CD4-positive, alpha-beta T cell treated with Interleukin-2 at 100 ng/mL for 4 hours (primary cell): ENCODE data around the gene TCF19.
A peak's percentile ranks its signal among the peaks of the same experiment; 100 is the strongest.

Source experiments
- DNase-seq: peaks from one replicate; pipeline ENCODE4 v3.0.0-alpha.2; 2020; ENCODE audit warnings: low spot score

The TCF19 gene, protein sequence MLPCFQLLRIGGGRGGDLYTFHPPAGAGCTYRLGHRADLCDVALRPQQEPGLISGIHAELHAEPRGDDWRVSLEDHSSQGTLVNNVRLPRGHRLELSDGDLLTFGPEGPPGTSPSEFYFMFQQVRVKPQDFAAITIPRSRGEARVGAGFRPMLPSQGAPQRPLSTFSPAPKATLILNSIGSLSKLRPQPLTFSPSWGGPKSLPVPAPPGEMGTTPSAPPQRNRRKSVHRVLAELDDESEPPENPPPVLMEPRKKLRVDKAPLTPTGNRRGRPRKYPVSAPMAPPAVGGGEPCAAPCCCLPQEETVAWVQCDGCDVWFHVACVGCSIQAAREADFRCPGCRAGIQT

DNA sequence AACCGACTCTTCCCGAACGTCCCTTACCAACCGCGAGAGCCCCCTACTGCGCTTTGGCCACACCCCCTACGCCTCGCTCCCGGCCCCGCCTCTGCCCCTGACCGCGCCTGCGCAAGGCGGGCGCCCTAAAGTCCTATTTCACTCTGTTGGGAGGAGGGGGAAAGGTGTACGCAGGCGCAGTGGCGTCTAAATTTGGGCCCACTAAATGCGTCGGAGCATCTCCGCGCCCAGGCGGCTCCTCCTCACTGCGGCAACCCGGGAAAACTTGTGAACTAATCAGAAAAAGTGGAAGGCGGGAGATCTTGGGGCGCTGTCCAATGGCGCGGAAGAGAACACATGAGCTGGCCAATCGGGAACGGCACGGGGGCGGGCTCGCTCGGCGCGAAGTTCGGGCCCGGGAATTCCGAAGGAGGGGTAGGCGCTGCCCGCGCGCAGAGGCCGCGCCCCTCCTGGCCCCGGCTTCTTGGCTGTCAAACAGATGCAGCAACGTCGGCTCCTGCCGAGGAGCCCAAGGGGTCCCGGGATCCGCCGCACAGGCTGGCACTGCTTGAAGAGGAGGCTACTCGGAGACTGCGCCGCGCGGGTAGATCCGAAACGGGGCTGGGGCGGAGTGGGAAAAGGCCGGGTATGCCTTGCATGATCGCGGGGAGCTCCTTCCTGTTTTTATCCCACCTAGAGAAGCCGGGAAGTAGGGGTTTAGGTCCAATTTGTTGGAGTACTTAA is at the start of gene TCF19:
Gene TCF19, plus strand, starts transcription at position 450 of the 723 bp plus-strand sequence. CDS start 881 bp downstream, outside the sequence.
- DNase-seq: peak; percentile 99

DNA sequence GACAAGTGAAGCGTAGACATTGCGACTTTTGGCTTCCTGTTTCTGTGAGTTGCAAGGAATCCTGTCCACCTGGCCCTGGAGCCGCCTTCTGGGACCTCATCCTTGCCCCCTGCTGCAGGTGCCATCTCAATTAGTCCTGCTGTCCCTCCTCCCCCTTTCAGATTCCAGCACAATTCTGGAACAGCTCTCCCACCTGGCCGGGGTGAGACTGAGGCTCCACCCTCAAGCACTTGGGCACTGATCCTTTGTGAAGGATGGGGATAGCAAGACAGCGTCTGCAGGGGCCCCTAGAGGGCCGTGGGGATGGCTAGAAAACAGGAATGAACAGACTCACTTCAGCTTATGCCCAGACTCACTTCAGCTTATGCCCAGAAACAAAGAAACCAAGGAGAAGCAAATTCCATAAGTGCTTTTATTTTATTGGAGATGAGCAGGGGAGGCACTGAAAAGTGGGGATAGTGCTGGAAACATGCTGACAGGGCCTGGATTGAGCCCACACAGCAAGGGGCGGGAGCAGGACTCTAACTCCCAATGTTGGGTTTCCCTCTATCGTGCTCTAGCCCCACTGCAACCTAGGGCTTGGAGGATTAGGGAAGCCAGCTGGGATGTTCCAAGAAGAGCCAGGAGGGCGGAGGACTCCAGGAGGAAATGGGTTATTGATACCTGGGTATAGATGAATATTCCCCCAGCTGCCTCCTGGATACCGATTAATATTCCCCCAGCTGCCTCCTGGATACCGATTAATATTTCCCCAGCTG is 47.4 kb upstream of the TCF19 start:
- no peak for DNase-seq

DNA sequence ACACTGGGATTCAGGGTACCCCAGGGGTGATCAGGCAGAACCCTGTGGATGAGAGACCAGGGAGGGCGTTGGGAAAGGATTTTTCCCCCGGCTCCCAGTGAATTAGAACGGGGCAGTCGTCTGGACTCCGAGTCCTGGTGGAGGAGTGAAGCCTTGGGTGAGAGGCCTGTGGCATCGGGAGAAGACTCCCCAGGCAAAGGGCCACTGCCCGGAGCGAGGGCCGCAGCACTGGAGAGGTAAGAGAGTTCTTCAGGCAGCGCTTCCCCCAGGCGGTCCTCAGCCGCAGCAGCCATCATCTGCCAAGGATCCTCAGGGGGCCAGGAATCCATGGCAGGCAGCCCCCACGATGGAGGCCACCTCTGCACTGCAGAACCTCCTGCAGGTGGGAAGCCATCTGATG is 46.7 kb upstream of the TCF19 start:
- no peak for DNase-seq

DNA sequence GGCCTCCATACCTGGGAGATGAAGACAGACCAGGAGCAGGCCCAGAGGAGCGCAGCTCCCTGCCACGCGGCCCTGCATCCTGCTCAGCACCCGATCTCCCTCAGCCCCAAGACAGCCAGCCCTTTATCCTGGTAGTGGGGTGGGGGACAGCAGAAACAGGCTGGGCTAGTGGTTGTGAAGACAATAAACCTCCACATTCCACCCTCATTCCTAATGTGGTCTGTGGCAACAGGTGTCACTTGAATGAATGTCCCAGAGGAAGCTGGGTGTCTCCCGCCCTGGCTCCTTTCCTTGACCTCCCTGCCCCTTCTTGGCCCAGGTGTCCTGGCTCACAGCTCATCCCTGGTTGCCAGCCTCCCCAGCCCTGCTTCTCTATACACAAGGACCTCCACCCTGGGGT is 45.9 kb upstream of the TCF19 start, which contains the start of gene C6orf15:
Gene C6orf15, minus strand, starts transcription at position 98 of the 400 bp plus-strand sequence. Its CDS starts 20 bp downstream, at position 78.
- no peak for DNase-seq

DNA sequence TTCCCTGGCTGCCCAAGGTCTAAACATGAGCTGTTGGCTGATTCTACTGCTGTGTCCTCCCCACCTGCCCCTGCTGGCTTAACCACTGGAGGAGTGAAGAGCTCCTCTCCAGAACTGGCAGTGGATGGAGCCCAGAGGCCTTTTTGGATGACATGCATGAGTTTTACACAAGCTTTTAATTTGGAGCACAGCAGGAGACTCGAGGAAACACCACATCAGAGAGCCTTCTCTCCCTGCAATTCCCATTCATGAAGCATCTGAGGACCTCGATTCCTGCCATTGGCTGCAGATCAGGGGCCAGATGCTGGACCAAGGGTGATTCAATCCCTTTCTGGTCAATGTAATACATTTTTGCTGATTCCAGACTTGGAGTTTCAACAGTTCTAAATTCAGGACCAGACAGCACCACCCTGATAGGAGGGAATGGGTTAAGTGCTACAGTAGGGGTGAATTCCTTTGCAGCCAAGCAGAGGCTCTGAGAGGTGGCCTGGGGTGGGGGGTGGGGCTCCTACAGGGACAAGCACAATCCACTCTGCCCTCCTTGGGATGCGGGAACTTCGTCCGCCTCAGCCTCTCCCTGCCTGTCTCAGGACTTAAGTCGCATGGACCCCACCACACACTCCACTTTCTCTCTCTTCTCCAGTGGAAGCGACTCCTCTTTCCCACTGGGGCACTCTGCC is 44.4 kb upstream of the TCF19 start:
- no peak for DNase-seq

DNA sequence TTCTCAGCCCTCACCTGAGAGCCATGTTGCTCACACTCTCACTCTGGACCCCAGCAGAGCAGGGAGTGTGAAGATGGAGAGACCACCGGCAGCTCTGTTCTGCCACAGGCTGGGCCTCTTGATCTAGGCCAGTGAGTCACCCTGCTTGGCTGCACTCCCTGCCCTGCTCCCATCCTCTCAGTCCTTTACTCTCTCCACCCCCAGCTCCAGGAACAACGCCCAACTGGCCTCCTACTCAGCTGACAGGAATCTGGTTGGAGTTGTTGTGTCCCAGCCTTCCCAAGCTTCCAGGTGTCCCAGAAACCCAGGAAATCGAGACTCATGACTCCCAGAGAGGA is 43.9 kb upstream of the TCF19 start, which contains the start of gene PSORS1C1:
Gene PSORS1C1, plus strand, starts transcription at position 260 of the 338 bp plus-strand sequence. CDS start 14,833 bp downstream, outside the sequence.
- no peak for DNase-seq

DNA sequence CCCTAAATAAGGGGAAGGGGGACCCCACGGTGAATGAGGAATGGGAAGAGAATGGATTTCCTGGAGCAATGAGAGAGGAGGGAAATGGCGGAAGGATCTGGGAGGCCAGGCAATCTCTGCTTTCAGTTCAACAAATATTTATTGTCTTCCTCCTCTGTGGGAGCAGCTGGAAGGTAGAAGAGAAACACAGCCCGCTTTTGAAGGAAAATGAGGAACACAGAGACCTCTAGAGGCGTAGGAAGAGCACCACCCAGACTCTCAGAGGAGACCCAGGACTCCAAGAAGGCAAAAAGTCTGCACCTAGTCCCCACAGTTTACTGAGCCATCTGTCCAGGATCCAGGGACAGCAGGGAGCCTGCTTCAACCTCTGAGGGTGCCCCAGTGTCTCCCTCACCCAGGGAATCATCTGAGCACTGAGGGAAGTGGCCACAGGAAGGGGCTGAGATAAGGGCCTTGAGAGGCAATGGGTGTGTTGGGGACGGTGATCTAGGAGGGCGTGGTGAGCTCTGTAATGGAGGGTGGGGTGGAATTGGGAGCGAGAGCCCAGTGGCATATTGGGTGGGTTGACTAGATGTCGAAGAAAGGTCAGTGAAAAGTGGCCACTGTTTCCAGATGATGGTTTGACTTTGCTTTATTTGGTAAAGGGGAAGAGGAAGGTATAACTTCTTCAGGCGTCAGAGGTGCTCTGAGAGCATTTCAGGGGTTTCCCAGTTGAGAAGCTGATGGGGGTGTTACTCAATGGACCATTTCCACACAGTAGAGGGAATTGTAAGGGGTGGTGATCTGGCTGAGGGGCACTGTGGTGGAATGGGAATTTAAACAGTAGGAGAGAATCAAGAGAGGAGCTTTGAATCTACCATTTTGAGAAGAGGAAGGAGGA is 43.2 kb upstream of the TCF19 start:
- DNase-seq: no peak

DNA sequence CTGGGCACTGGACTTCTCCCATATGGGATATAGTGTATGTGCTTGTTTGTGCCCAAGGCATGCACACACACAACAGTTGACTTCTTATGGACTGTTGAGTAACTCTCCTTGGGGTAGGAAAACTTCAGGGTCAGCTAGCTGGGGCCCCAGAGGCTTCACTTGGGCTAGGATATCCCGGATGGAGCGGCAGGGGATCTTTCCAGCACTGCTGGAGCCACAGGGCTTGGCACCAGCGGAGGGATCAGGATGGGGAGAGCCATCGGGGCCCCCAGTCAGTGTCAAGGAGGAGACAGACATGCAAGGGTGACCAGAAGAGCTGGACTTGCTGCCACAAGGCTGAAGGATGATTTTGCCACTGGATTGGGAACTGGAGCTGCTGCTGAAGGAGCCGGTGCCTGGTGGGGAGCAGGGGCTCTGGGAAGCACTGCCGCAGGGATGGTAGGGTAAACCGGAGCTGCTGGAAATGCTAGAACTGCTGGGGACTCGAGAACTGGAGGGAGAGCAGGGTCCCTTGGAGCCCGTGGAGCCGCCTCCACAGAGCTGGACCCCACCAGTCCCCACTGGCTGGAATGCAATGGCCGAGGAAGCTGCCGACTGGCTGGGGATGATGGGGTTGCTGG is 42.3 kb upstream of the TCF19 start:
- DNase-seq: no peak

DNA sequence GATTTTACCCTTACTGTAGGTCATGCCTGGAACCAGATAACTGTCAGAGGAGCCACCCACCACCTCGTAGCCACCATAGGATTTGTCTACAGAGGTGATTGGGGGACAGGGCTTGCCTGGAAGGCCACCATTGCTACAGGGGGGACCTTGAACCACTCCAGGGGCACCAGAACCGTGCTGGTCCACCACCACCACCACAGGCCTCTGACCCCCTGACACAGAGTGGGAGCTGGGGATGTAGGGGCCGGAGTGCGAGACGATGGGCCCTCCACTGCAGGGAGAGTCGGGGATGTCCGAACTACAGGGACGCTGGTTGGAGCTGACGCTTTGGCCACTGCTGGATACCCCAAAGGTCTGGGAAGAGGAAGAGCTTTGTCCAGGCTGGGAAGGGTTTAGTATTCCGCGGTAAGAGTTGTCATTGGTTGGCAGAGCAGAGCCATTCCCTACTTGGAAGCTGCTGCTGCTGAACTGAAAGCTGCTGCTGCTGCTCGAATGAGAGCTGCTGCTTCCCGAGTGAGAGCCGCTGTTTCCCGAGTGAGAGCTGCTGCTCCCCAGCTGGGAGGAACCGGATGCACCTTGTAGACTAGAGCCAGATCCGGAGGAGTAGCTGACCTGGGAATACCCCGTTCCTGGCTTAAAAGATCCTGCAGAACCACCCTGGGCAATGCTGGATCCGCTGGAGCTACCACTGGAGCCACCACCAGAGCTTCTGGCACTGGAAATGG is 41.6 kb upstream of the TCF19 start:
- DNase-seq: no peak

DNA sequence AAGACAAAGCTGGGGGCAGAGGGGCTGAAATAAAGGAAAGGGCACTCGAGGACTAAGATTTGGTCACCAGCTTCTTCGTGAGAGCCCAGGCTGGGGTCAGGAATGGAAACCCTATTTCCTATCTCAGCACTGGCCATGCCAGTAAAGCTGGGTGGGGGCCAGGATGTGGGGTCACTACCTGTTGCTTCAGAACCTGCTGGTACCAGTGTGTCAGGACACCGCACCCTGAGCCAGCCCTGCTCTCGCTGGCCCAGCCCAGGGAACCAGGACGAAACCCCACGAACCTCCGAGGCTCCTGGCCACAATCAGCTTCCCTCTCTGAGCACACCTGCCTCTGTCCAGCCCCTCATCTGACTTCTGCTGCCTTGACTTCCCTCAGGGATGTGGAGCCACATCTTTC is 40.2 kb upstream of the TCF19 start:
- no peak for DNase-seq

DNA sequence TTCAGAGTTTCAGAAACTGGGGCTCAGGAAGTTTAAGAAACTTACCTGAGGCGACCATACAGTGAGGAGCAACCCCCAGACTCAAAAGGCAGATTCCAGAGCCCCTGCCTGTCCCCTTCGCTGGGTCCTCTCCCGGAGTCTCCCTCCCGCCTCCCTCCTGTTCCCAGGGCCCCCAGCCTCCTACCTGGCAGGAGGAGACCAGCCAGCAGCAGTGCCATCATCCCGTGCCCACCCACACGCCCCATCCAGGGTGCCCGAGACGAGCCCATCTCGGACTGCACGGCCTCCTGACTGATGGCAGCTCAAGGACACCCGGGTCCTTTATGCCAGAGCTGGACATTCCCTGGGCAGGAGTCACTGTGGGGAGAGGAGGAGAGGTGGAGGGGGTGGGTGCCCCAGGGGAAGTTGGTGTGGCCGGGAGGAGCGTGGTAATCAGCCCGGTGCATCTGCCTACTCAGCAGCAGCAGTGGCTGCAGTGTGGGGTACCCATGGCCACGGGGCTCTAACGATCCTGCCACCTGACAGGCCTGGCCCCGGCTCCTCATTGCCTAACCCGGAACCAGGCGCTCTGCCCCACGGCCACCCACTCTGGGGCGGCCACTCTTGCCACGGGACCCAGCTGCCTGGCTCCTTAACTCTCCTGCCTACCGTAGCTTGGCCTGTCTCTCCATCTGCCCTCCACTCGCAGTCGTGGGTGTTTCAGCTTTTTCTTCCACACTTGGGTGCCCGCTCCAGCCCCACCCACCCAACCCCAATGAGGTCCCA is 38.1 kb upstream of the TCF19 start, which contains the start of gene CDSN:
Gene CDSN, minus strand, starts transcription at position 296 of the 765 bp plus-strand sequence. Its CDS starts 27 bp downstream, at position 269.
- DNase-seq: no peak

DNA sequence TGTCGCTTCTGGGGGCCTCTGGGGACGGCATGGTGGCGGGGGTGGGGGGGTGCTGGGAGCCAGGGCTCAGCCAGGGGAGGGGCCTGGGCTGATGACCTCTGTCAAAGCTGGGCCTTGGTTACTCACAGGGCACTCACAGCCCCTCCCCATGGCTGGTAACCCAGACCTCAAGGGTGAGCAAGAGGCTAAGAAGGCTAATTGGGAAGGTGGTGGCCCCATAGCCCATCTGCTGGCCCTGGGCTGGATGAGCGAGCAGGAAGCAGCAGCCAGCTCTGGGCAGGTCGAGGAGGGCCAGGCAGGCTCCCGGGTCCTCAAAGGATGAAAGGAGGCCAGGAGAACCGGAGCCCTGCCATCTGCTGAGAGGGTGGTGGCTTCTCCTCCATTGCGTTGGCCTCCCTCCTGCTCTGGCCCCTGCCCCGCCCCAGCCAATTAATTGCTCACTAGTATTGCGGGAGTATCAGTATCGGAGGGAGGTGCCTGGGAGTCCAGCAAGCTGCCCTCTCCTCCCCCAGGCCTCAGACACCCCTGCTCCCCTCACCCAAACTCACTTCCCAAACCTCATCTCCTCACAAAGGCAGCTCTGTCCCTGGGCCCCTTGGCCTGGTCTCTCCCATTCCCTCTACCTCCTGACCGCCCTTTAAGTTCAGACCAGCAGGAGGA is 37.1 kb upstream of the TCF19 start:
- DNase-seq: no peak

DNA sequence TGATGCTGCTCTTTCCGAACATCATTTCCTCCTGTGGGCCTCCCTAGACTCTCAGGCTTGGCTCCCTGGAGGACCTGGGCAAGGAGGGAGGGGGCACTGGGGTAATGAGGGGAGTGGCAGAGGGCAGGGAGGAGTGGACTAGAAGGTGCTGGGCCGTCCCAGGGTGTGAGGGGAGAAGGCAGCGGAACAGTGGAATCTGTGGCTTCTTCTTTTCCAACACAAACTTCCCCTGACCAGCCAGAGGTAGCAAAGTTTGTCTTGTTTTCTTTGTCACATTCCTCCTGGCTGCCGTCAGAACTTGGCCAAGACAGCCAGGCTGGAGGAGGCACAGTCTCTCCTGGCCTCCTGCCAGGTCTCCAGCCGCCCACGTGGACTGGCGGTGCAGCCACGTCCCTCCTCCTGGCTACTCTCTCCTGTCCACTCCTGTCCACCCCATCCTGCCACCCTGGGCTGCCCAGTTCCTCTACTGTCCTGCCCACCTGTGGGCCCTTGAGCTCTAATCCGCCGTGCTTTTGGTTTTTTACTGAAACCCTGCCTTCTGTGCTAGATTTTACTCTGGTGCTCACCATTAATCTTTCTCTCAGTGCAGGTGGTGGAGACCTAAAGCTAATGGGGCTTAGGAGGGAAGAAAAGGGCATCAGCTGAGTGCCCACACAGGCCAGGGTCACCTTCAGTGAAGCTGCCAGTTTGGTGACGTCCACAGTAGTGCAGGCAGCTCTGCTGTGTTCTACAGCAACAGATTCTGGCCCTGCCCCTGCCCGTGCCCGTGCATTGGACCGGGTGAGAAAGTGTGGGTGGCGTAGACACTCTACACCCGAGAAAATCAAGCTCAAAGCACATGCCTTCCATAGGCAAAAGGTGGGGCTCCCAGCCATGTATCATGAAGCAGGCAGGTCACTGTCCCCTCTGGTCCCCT is 35.3 kb upstream of the TCF19 start:
- DNase-seq: no peak

DNA sequence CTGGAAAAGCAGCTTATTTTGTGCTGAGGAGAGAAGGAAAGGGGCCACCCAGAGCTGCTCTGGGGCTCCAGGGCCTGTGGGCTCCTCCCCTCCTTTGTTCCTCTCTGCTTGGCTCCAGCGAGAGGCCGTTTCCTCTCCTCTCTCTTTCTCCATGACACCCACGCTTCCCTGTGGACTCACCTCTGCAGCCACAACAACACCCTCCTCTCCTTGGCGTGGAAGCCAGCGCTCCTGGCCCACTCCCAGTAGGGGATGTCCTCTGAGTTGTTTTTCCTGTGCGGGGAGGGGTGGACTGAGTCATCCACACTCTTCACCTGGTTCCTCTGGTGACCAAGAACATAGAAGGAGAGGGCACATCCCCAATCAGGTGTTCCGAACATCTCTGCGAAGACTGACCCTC is 33.2 kb upstream of the TCF19 start:
- no peak for DNase-seq

DNA sequence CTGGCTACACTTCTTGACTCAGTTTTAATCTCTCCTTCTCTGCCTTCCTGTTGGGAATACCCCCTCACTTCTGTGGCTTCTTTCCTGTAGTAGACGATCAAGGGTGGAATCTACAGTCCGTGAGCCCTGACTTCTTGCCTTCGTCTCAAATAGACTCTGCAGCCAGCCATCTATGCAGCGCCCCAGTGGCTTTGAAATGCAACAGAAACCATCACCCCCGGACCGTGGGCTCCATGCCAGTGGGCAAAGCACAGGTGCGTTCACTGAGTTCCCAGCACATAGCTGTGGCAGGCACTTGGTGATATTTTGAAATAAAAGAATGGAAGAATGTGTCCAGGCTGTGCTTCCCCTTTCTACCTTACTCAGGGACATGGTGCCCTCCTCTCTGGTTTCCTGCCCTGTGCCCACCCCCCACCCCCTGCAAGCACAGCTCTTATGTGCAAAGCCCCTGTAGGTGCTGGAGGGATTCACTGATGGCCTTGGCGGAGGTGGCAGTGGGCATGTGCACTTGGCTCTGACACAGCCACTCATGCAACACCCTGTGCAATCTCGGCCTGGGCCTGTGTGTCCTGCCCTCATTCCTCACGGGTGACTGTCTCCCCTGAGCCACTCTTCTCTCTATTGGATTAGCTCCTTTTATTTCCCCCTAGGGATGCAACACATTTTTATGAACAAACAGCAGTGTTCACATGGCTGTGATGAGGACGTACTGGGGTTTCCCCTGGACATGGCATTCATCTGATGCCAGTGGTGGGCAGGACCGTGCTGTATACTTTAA is 32.6 kb upstream of the TCF19 start:
- no peak for DNase-seq

DNA sequence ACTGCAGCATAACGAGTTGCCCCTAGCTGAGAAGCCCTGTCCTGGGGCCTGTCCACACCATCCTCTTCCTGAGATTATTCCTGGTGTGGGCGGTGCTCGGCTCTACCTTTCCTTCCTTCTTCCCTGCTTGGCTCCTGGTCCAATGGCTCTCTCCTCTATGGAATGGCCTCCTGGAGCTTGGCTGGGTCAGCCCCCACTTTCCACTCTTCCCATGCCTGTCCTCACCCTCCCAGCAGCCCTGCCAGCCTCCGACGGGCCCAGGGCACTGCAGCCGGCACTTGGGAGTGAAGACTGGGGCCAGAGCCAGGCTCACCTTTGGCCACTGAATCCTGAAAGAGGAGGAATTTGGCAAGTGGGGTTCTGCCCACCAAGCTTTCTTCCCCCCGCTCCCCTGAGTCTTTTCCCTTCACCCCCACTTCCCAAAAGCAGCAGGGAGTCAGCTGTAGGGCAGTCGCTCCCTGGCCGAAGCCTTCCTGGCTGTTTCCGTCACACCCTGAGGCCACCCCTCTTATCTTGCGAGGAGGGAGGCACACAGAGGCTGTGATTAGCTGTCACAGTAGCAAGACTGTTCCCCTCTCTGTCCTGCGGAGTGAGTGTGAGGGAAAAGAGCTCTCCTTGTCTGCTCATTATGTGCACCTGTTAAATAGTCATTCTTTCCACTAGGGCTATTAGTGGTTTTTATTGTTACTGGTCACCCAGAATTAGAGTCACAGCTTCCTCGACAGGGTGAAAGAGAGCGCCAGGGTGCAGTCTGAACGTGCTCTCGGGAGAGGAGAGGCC is 31.8 kb upstream of the TCF19 start:
- no peak for DNase-seq
